Upper lobe of left lung (tissue), 4 donors: Measurements from ENCODE around the gene STAB2.

Experiments used
- EP300 ChIP-seq, 4 donors: sonication (generic); formaldehyde crosslinking; IDR thresholded peaks; one replicate each; pipeline ENCODE4 v1.5.1; 2017; ENCODE audit warnings: antibody characterized with exemption in 4 of 4, control low read depth in 2 of 4
- TF ChIP-seq, protein P1 (sequence below), 6 experiments: fragments of 450-650 bp in 4 of 6; fragments of 200-600 bp in 2 of 6; sonication (generic) in 2 of 6; IDR thresholded peaks; one replicate each; pipeline ENCODE4 v1.5.1; 2016 to 2019; ENCODE audit warnings: antibody characterized with exemption in 6 of 6

DNA sequence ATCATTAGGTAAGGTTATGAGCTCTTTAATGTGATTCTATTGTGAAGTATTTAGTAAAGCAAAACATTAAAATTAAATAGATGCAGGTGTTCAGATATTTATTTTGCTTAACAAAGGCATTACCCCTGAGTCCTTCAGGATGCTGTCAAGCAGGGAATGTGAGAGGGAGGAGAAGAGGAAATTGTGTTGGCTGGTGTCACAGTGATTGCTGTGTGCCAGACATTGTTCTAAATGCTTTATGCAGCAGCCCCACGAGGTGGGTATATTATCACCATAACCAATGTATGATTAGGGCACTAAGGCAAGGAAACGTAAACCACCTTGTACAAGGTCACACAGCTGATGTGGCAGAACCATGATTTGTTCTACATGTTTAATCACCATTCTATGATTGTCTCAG lies 80.1 kb downstream of the STAB2 start:
- no peak for TF ChIP-seq EP300 (IDR thresholded peaks at IDR 0.05)
- TF ChIP-seq, protein P1, sequence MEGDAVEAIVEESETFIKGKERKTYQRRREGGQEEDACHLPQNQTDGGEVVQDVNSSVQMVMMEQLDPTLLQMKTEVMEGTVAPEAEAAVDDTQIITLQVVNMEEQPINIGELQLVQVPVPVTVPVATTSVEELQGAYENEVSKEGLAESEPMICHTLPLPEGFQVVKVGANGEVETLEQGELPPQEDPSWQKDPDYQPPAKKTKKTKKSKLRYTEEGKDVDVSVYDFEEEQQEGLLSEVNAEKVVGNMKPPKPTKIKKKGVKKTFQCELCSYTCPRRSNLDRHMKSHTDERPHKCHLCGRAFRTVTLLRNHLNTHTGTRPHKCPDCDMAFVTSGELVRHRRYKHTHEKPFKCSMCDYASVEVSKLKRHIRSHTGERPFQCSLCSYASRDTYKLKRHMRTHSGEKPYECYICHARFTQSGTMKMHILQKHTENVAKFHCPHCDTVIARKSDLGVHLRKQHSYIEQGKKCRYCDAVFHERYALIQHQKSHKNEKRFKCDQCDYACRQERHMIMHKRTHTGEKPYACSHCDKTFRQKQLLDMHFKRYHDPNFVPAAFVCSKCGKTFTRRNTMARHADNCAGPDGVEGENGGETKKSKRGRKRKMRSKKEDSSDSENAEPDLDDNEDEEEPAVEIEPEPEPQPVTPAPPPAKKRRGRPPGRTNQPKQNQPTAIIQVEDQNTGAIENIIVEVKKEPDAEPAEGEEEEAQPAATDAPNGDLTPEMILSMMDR (IDR thresholded peaks at IDR 0.05), result no peak
